Kidney capillary endothelial cell (primary cell): Measurements from ENCODE around the gene SLC2A8.
A peak's percentile ranks its signal among the peaks of the same experiment; 100 is the strongest.

Experiments
- DNase-seq: peaks from one replicate; pipeline ENCODE4 v3.0.0-alpha.2; 2018; ENCODE audit warnings: low spot score

Gene SLC2A8

GRCh38 chr9:127380479-127380878, 16.5 kb upstream of the SLC2A8 start:
- DNase-seq = no peak

- DNase-seq = no peak
These were observed 14.4 kb upstream of the SLC2A8 start for GRCh38 chr9:127382541-127382940.

DNA sequence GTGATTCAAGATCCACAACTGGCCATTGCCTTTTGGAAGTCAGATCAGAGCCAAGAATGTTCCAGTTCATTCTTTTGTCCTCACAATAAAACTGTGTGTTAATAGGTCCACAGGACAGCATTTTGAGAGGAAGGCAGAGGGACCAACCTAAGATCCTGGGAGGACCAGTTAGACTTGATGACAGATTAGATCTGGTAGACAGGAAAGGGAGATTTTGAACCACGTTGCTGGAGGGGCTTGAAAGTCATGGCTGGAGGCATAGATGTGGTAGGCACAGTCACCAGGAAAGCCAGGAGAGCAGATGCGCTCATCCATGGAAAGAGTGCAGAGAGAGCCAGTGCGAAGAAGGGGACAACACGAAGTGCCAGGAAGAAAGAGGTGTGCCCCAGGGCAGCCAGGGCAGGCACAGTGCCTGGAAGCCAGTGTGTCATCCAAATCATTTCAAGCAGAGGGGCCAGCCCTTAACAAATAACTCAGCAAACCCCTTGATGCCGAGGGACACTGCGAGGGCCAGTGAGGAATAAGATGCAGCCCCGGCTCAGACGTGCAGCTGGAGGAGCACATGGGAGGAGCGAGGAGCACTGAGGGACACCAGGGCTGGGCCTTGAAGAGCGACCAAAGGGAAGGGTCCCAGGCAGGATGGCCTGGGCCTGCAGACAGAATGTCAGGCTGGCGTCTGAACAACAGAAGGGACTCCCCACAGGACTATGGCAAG, 12.8 kb upstream of the SLC2A8 start:
- DNase-seq = no peak

- no peak for DNase-seq
These were observed 12.1 kb upstream of the SLC2A8 start for GRCh38 chr9:127384901-127385300.

DNA sequence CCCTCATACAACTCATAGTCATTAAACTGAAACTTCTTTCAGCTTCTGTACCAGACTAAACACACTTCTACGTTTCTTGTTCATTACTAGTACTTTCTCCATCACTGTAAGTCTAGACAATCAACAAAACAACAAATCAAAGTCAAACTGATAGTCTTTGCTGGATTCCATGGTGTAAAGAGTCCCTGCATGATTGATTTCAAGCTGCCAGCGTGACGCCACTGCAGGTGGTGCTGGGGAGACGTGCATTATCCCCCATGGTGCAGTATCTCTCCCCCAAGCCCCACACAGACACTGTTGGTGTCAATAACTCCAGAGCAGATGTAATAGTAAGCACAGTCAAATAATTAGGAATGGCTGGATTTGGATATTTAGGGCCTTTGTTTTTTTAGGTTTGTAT, 10.7 kb upstream of the SLC2A8 start:
- no peak for DNase-seq

DNA sequence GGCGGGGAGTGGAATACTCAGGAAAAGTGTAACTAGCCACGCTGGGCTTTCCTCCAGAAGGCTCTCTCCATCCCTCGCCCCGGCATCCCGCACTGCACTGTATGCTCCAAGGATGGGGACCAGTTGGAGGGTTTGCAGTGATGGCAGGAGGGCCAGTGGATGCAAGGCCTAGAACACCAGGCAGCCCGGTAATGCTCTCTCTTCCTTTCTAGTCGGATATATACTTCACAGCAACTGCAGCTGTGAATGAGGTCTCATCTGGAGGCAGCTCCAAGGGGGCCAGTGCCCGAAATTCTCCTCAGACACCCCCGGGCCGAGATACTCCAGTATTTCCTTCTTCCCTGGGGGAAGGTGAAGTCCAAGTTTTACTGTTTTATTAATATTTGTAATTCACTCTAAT, 10.0 kb upstream of the SLC2A8 start:
- no peak for DNase-seq

- no peak for DNase-seq
These were observed 8.7 kb upstream of the SLC2A8 start for GRCh38 chr9:127388037-127388855.

GRCh38 chr9:127388856-127389238, 8.1 kb upstream of the SLC2A8 start:
- DNase-seq = no peak

DNA sequence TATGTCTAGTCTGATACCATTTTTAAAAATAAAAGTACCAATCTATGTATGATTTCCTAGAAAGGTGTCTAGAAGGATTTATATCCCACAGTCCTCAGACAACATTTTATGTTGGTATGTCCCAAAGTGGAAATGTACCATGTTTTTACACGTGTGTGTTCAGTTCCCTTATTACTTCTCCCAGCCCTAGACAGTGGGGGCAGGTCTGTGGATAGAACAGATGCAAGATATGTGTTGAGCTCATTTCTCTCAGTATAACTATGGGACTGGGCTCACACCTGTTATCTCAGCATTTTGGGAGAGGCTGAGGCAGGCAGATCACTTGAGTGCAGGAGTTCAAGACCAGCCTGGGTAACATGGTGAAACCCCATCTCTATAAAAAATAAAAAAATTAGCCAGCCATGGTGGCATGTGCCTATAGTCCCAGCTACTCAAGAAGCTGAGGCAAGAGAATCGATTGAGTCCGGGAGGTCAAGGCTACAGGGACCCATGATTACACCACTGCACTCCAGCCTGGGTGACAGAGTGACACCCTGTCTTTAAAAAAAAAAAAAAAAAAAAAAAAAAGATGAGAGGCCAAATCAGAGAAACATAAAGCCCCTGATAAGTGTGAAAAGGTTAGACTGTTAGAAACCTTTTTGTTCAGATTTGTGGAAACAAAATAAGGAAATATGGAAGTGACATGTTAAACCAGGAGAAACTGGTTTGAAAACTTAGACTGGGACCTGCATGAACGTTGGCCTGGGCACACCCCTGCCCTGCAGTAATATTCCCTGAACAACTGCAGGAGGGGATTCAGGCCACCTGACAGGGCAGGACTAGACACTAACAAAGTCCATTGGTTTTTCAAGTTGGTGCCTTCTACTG, 7.4 kb upstream of the SLC2A8 start:
- DNase-seq = no peak

- no peak for DNase-seq
These were observed 6.8 kb upstream of the SLC2A8 start for GRCh38 chr9:127390248-127390545.

DNA sequence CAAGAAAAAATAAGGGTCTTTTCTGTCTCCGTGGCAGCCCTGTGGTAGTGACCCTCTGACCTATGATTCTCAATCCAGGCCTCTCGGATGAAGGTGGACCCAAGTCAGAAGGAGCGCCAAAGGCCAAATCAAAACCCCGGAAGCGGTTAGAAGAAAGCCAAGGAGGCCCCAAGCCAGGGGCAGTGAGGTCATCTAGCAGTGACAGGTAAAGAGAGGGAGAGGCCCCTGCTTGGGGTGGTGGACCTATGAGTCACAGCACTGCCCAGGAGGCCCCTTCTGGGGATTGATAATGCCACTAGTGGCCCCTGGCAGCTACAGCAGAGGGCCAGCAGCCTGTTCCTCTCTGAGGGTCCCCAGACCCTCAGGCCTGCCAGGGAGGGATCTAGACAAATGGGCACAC, 6.4 kb upstream of the SLC2A8 start:
- no peak for DNase-seq

DNA sequence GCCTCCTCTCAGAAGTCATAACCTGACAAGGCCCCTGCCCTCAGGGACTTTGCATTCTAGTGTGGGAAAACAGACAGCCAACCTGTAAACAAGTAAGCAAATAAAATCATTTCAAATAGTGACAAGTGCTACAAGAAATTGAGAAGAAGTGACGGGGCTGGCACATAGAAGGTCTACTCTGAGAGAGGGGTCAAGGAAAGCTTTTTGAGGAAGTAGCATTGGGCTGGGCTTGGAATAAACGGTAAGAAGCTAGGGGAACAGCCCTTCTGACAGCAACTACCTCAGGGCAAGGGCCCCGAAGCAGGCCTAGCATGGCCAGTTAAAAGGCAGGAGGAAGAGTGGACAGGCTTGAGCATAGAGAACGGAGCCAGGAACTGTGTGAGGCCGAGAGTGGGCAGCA, 4.8 kb upstream of the SLC2A8 start:
- no peak for DNase-seq

GRCh38 chr9:127392976-127393375, 4.0 kb upstream of the SLC2A8 start:
- DNase-seq = no peak

GRCh38 chr9:127393645-127394044, 3.3 kb upstream of the SLC2A8 start:
- DNase-seq = no peak

- DNase-seq = no peak
These were observed 1.3 kb upstream of the SLC2A8 start for GRCh38 chr9:127395497-127396252.

DNA sequence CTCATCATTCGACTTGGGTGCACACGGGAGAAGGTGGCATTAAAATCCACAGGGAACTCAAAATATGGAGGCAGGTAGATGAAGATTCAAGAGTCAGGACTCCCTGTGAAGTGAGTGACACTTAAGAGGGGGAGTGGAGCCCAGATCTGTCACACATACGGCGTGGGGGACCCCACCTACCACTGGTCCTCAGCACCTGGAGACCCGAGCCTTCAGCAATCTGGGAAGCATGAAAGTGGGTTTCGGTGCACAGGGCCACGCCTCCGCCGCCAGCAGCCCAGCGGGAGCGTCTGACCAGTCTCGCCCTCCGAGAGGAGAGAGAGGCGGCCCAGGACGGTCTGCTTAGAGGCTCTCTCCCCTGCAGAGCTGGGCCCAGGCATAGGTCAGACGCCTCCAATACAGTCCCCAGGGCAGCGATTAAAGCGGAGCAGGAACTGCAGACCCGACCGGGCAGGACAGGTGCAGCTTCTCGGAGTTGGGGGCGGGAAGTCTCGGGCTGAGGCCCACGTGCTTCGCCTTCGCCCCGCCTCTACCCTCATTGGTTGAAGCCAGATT, 639 bp upstream of the SLC2A8 start:
- no peak for DNase-seq

GRCh38 chr9:127397646-127398274, 791 bp downstream of the SLC2A8 start:
- DNase-seq = peak; percentile 26

- DNase-seq = no peak
These were observed 1.3 kb downstream of the SLC2A8 start for GRCh38 chr9:127398275-127398647.

DNA sequence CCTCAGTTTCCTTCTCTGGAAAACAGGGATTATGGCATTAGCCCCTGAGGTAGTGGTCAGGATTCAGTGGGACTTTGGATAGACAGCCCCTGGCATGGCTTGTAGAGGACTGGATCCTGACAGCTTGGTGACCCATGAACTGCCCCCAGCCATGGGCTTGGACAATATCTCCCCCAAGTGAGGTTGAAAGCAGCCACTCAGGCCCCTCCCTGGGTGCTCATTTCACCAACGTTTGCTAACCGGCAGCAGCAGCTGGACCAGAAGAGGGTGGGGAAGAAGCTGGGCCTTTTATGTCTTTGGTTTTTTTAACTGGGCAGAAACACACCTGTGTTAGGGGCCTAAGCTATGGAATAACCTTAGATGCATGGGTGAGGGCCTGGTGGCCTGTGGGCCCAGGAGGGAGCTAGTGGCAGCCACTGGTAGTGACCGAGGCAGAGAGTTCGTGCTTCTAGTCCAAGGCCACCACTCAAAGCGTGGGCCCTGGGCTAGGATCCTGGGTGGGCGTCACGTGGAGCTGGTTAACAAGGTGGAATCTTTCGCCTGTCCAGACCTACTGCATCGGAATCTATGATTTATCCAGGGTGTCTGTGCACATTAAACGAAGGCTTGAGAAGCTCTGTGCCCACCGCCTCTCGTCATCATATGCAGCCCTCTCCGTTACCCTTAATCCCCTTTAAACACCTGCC, 1.9 kb downstream of the SLC2A8 start:
- no peak for DNase-seq

DNA sequence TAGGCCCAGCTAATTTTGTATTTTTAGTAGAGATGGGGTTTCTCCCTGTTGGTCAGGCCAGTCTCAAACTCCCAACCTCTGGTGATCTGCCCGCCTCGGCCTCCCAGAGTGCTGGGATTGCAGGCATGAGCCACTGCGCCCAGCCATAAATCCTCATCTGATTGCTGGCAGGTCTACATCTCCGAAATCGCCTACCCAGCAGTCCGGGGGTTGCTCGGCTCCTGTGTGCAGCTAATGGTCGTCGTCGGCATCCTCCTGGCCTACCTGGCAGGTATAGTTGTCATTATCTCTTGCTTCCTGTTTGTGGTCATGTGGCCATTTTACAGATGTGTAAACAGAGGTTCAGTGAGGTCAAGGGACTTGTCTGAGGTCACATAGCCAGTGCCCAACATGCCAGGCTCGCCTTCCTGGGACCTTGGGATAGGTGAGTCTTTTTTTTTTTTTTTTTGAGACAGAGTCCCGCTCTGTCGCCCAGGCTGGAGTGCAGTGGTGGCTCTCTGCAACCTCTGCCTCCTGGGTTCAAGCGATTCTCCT, 2.8 kb downstream of the SLC2A8 start:
- DNase-seq = no peak
